ENCODE measurements around the gene ETV6.

DNA sequence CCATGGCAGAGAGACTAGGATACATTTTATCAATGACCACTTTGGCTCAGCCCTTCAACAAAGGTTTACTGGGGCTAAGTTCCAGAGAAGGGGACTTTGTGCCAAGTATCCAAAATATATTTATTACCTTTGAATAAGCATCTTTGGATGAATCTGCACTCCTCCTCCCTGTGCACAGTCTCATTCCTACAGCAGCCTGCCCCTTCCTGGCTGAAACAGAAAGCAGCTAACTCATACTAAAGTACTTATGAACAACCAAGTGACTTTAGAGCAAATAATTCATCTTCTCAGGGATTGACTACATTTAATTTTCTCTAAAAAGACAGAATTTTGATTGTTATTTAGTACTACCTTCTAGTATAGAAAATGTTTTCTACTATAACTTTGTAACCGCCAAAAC is 47.8 kb upstream of the ETV6 start:
- TF ChIP-seq, protein P1, sequence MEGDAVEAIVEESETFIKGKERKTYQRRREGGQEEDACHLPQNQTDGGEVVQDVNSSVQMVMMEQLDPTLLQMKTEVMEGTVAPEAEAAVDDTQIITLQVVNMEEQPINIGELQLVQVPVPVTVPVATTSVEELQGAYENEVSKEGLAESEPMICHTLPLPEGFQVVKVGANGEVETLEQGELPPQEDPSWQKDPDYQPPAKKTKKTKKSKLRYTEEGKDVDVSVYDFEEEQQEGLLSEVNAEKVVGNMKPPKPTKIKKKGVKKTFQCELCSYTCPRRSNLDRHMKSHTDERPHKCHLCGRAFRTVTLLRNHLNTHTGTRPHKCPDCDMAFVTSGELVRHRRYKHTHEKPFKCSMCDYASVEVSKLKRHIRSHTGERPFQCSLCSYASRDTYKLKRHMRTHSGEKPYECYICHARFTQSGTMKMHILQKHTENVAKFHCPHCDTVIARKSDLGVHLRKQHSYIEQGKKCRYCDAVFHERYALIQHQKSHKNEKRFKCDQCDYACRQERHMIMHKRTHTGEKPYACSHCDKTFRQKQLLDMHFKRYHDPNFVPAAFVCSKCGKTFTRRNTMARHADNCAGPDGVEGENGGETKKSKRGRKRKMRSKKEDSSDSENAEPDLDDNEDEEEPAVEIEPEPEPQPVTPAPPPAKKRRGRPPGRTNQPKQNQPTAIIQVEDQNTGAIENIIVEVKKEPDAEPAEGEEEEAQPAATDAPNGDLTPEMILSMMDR (IDR thresholded peaks at IDR 0.05; ENCODE audit: borderline replicate concordance, extremely low read depth, low read length, poor library complexity, severe bottlenecking) = no peak
- no peak for TF ChIP-seq EZH2 (IDR thresholded peaks at IDR 0.05; ENCODE audit: borderline replicate concordance, low read depth, low read length, severe bottlenecking)
